HG03064 (cell line): ENCODE data around the gene FOXS1.

Experiments used
- ATAC-seq: cut with Tn5 transposase; IDR thresholded peaks from one replicate; pipeline ENCODE4 v1.9.1; 2021; ENCODE audit warnings: low read depth; ENCODE audit not compliant: unreplicated experiment

Gene FOXS1

GRCh38 chr20:31861385-31862156 lies 16.2 kb upstream of the FOXS1 start:
- ATAC-seq: no peak

- ATAC-seq: no peak
Observed at GRCh38 chr20:31861135-31861384, 15.7 kb upstream of the FOXS1 start.

- no peak for ATAC-seq
Observed at GRCh38 chr20:31860390-31861134, 15.2 kb upstream of the FOXS1 start.

- ATAC-seq: no peak
Observed at GRCh38 chr20:31859998-31860380, 14.6 kb upstream of the FOXS1 start.

- ATAC-seq: no peak
Observed at GRCh38 chr20:31859266-31859997, 14.0 kb upstream of the FOXS1 start.

GRCh38 chr20:31858760-31859083 lies 13.3 kb upstream of the FOXS1 start:
- no peak for ATAC-seq

GRCh38 chr20:31857861-31858759 lies 12.7 kb upstream of the FOXS1 start:
- no peak for ATAC-seq

GRCh38 chr20:31856516-31856915 lies 11.1 kb upstream of the FOXS1 start:
- no peak for ATAC-seq

- ATAC-seq: no peak
Observed at GRCh38 chr20:31853481-31853880, 8.1 kb upstream of the FOXS1 start.

GRCh38 chr20:31851240-31851955 lies 6.0 kb upstream of the FOXS1 start:
- no peak for ATAC-seq

GRCh38 chr20:31849306-31849930 lies 4.0 kb upstream of the FOXS1 start:
- no peak for ATAC-seq

GRCh38 chr20:31848088-31848999 lies 2.9 kb upstream of the FOXS1 start:
- no peak for ATAC-seq

GRCh38 chr20:31846793-31847138 lies 1.4 kb upstream of the FOXS1 start:
- ATAC-seq: no peak

GRCh38 chr20:31844737-31845299 lies 586 bp downstream of the FOXS1 start:
- no peak for ATAC-seq

GRCh38 chr20:31843881-31844280 lies 1.5 kb downstream of the FOXS1 start:
- no peak for ATAC-seq

- no peak for ATAC-seq
Observed at GRCh38 chr20:31843288-31843687, 2.1 kb downstream of the FOXS1 start.

- no peak for ATAC-seq
Observed at GRCh38 chr20:31842471-31843157, 2.8 kb downstream of the FOXS1 start.

GRCh38 chr20:31841928-31842327 lies 3.5 kb downstream of the FOXS1 start:
- no peak for ATAC-seq
